HG03060 (cell line): ENCODE data around the gene SMIM29.
"Not testable (repeated sequence)": the region's sequence is repeated elsewhere in the genome, so short reads cannot be mapped to it uniquely, and the experiment has no call there.

Source experiments
- ATAC-seq: cut with Tn5 transposase; IDR thresholded peaks from one replicate; pipeline ENCODE4 v1.9.1; 2021; ENCODE audit warnings: low read depth, moderate number of reproducible peaks; ENCODE audit not compliant: unreplicated experiment

Gene SMIM29

DNA sequence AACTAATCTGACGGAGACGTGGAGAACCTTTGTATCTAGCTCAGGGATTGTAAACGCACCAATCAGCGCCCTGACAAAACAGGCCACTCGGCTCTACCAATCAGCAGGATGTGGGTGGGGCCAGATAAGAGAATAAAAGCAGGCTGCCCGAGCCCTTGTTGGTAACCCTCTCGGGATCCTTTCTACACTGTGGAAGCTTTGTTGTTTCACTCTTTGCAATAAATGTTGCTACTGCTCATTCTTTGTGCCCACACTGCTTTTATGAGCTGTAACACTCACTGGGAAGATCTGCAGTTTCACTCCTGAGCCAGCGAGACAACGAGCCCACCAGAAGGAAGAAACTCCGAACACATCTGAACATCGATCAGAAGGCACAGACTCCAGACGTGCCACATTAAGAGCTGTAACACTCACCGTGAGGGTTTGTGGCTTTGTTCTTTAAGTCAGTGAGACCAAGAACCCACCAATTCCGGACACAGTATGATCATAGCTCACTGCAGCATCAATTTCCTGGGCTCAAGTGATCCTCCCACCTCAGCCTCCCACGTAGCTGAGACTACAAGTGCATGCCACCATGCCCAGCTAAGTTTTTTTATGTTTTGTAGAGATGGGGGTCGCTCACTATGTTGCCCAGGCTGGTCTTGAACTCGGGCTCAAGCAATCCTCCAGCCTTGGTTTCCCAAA, 21.0 kb upstream of the SMIM29 start:
- not testable (repeated sequence) for ATAC-seq

DNA sequence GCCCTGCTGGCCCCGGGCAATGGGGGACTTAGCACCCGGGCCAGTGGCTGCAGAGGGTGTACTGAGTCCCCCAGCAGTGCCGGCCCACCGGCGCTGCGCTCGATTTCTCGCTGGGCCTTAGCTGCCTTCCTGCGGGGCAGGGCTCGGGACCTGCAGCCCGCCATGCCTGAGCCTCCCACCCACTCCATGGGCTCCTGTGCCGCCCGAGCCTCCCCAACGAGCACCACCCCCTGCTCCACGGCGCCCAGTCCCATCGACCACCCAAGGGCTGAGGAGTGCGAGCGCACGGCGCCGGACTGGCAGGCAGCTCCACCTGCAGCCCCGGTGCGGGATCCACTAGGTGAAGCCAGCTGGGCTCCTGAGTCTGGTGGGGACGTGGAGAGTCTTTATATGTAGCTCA, 20.3 kb upstream of the SMIM29 start:
- not testable (repeated sequence) for ATAC-seq

- no peak for ATAC-seq
These were observed 18.9 kb upstream of the SMIM29 start for GRCh38 chr6:34267746-34268145.

DNA sequence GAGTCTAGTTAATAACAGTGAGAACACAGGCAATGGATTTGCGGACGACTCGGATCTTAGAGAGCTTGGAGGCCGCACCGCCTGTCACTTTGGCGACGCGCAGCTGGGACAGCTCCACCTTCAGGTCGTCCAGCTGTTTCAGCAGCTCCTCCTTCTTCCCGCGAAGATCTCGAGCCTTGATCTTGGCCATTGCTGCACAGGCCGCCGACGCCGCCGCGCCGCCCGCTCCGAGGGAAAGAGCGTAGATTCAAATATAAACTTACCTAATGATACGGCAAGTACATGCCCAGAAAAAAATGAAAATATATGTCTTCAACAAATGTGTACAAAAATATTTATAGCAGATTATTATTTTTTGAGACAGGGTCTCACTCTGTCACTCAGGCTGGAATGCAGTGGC, 14.7 kb upstream of the SMIM29 start:
- ATAC-seq, result not testable (repeated sequence)

- no peak for ATAC-seq
These were observed 11.9 kb upstream of the SMIM29 start for GRCh38 chr6:34260576-34261267.

GRCh38 chr6:34259529-34260069, 10.8 kb upstream of the SMIM29 start:
- no peak for ATAC-seq

DNA sequence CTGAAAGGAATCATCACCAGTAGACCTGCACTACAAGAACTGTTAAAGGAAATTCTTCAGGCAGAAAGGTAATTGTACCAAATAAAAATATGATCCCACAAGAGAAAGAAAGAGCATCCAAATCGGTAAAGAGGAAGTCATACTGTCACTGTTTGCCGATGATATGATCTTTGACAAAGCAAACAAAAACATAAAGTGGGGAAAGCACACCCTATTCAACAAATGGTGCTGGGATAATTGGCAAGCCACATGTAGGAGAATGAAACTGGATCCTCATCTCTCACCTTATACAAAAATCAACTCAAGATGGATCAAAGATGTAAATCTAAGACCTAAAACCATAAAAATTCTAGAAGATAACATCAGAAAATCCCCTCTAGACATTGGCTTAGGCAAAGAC, 3.6 kb upstream of the SMIM29 start:
- not testable (repeated sequence) for ATAC-seq

DNA sequence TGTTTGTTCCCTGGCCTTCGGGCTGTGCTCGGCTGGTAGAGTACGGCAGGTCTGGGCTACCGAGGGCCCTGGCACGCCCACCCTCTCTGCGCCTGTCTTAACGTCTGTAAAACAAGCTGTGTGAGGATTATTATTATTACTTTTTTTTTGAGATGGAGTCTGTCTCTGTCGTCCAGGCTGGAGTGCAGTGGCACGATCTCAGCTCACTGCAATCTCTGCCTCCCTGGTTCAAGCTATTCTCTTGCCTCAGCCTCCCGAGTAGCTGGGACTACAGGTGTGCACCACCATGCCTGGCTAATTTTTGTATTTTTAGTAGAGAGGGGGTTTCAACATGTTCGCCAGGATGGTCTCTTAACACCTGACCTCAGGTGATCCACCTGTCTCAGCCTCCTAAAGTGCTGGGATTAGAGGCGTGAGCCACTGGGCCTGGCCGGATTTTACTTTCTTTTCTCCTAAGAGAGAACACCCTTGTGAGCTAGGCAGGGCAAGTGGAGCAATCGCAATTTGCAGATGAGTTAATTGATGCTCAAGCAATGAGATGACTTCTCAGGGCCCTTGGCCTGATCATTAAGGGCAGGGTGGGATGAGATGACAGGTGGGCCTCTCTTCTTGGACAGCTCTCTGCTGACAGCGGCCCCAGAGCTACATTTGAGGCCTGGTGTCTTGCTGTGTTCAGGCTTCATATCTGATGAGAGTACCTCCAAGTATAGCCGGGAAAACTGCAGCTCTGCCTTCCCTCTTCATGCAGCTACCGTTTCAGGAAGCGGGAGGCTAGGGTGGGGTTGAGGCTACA, 859 bp upstream of the SMIM29 start:
- no peak for ATAC-seq

- ATAC-seq, result no peak
These were observed 544 bp downstream of the SMIM29 start for GRCh38 chr6:34248198-34248726.

GRCh38 chr6:34247481-34248197, 1.2 kb downstream of the SMIM29 start:
- no peak for ATAC-seq

GRCh38 chr6:34246563-34247391, 2.0 kb downstream of the SMIM29 start:
- no peak for ATAC-seq

DNA sequence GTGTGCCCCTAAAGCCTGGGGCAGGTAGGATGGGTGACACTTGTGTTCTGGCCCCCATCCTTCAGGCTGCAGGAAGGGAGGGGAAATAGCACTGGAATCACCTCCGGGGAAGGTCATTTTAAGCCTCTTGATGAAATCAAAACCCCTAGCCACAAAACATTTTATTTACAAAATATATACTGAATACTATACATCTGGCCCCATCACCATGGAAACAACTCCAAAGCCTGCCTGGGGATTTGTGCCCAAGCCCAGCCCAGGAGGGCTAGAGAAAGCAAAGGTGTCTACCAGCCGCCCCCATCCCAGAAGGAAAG, 2.6 kb downstream of the SMIM29 start:
- ATAC-seq, result no peak

- not testable (repeated sequence) for ATAC-seq
These were observed 3.1 kb downstream of the SMIM29 start for GRCh38 chr6:34245761-34246140.

GRCh38 chr6:34245032-34245760, 3.6 kb downstream of the SMIM29 start:
- ATAC-seq, result not testable (repeated sequence)

GRCh38 chr6:34243901-34244884, 4.6 kb downstream of the SMIM29 start:
- ATAC-seq, result no peak

GRCh38 chr6:34243131-34243771, 5.6 kb downstream of the SMIM29 start:
- no peak for ATAC-seq
